ENCODE results near the gene FAM184B.

Gene FAM184B

DNA sequence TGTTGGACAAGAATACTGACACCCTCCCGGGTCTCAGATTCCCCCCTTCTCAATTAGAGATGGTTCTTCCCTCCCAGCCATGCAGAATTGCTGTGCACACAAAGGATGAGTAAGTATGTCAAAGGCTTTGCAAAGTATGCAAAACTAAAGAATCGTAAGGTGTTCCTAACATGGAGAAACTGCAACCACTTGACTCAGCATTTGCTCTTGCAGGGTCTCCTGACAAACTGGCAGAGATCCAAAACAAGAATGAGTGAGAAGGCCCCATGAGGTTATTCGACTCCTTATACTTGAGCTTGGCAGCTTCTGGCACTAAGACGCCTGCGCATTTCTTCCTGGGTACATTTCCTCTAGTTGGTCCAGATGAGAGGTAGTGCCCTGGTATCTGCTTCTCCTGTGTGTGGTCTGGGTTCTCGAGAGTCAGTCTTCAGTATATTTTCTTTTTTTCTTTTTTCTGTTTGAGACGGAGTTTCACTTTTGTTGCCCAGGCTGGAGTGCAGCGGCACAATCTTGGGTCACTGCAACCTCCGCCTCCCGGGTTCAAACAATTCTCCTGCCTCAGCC lies 8.2 kb downstream of the FAM184B start:
- no peak for DNase-seq (ENCODE audit: low spot score)

DNA sequence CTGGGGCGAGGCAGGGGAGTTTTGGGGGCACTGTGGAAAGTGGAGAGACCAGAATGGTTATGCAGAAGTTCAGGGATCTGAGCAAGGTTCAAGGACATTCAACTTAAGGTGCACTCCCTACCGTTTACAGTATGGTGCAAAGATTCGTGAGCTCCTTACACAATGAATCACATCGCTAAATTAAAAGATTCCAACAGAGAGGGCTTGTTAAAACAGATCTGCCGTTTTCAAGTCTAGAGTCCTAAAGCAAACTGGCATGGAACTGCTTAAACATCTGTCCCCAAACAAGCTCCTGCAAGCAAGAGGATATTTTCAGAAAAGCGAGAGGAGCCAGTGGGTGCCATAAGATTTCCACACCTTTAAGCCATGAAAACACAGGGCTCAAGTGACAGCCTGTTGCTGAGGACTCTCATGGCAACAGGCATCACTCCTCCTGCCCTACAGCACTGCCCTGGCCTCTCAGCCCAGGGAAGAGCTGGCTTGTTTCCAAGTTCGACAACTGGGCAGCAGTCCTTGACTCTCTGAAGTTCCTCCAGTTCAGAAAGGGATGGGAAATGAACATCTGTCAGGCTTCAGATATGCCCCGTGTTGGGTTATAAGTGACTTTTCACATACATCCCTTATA lies 10.0 kb downstream of the FAM184B start:
- no peak for DNase-seq (ENCODE audit: low spot score)

DNA sequence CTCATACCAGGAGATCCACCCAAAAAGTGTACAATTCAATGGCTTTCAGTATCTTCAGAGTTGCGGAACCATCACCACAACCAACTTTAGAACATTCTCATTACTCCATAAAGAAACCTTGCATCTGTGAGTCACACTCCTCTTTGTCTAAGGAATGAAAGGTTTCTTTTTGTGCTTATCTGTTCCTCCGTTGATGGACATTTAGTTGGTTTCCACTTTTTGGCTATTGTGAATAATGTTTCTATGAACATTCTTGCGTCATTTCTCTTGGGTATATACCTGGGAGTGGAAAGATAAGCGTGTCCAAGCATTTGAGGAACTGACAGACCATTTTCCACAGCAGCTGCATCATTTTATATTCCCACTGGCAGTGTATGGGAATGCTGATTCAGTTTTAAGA lies 10.6 kb downstream of the FAM184B start:
- DNase-seq (ENCODE audit: low spot score) = no peak

DNA sequence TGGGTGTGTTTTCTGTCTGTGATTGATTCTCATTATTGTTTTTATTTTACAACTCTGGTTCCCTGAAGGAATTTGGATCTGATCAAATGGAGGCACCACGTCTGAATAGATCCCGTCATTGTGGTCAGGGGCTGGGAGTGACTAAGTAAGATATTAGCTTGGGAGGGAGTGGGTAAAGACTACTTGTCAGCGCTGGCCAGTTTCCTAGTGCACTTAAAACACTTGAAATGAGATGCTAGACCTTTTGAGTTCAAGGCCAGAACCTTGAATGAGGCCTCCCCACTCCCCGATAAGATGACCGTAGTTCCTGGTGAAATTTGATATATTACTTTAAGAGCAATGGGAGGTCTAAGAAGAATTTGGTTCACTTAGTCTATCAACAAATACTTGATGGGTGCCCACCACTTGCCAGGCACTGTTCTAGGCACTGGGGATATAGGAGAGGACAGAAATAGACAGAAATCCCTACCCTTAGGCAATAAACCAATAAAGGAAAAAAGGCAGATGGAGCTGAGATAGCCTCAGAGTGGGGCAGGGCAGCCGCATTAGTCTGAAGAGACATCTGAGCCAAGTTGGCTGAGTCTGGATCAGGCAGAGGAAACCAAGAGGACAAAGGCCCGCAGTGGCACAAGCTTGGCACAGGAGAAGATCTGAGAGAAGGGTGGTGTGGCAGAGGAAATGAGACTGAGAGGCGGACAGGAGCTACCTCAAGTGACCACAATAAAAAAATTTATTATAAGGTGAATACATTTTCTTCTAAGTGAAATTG lies 11.8 kb downstream of the FAM184B start:
- no peak for DNase-seq (ENCODE audit: low spot score)

DNA sequence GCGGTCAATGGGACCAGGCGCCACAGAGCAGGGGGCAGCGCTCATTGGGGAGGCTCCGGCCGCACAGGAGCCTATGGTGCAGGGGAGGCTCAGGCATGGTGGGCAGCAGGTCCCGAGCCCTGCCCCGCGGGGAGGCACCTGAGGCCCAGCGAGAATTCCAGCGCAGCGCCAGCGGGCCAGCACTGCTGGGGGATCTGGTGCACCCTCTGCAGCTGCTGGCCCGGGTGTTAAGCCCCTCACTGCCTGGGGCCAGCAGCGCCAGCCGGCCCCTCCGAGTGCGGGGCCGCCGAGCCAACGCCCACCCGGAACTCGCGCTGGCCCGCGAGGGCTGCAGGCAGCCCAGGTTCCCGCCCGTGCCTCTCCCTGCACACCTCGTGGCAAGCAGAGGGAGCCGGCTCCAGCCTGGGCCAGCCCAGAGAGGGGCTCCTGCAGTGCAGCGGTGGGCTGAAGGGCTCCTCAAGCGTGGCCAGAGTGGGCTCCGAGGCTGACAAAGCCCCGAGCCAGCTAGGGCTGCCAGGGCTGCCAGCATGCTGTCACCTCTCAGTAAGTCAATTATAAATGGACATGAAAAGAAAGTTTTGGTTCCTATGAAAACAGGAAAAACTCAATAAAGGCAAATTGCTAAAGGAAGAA lies 14.5 kb downstream of the FAM184B start:
- DNase-seq (ENCODE audit: low spot score) = no peak

DNA sequence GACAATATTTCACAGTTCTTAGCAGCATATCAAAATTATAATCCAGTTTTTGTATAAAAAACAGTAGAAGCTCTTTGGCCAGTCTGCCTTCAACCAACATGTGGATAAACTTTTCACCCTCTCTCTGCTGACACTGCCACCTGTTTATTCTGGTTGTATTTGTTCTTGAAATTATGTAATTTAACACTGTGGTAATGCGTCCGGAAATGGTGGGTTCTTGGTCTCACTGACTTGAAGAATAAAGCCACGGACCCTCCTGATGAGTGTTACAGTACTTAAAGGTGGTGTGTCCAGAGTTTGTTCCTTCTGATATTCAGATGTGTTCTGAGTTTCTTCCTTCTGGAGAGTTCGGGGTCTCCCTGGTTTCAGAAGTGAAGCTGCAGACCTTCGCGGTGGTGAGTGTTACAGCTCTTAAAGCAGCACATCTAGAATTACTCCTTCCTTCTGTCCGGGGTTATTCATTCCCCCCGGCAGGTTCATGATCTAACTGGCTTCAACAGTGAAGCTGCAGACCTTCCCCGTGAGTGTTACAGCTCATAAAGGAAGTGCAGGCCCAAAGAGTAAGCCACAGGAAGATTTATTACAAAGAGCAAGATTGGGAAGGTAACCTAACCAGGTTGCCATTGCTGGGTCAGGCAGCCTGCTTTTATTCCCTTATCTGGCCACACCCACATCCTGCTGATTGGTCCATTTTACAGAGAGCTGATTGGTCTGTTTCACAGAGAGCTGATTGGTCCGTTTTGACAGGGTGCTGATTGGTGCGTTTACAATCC lies 15.7 kb downstream of the FAM184B start:
- DNase-seq (ENCODE audit: low spot score) = no peak

DNA sequence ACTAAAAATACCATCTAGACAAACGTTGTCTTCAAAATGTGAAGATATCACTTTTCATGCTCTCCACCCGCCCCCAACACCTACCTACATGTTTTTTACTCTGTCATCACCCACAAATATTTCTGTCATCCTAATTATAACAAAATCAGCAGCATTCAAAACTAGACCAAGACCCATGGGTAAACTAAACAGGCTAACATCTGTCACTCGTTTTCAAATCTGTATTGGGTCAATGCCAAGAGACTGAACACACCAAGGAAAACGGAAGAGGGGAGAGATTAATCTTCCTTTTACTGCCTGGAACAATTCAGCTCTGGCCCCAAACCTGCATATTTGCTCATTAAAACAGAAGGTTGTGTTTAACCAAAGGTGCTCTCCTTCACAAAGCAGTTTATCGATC lies 17.5 kb downstream of the FAM184B start:
- DNase-seq (ENCODE audit: low spot score) = no peak

DNA sequence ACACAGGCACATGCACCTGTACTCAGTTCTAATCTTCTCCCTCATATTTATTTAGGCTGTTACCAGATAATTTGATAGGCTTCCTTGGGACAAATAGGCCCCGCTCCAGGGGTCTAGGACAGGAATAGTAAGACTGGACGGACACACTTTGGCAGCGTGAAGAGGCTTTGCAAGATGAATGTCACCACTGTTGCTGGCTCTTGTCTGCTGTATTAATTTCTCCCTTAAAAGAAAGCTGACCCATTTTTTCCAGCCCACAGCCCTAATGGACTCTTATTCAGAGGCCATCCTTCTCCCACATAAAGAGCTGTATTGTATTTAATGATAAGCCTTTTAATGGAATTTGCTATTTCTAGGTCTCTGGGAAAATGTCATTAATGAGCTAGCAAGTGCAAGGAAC lies 18.0 kb downstream of the FAM184B start:
- DNase-seq (ENCODE audit: low spot score) = no peak

DNA sequence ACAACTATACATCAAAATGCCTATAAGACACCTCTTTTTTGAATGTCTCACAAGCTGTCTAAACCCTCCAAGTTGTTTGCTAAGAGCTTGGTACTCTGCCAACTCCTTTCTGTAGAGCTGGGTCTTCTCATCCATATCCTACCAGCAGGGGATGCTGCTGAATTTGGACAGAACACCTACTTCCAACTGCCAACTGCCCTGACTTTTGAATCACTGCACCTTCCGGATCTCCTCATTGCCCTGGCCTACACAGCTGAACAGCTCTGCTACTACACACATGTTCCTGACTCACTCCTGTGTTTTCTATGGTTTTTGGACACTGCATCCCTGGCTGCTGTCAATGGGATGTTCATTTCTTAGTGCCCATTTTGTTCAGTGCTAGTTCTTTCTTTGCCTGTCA lies 18.7 kb downstream of the FAM184B start:
- DNase-seq (ENCODE audit: low spot score) = no peak

DNA sequence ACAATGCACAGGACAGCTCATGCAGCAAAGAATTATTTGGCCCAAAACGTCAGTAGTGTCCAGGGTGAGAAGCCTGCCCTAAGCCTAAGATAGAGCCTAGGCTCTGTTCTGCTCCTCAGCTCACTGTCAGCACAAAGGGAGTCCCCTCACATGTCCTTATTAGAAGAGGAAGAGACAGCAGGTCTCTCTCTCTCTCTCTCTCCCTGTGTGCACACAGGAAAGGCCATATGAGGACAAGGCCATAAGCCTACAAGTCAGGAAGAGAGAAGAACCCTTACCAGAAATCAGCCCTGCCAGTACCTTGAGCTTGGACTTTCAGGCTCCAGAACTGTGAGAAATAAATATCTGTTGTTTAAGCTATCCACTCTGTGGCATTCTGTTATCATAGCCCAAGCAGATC lies 20.4 kb downstream of the FAM184B start:
- DNase-seq (ENCODE audit: low spot score) = no peak

DNA sequence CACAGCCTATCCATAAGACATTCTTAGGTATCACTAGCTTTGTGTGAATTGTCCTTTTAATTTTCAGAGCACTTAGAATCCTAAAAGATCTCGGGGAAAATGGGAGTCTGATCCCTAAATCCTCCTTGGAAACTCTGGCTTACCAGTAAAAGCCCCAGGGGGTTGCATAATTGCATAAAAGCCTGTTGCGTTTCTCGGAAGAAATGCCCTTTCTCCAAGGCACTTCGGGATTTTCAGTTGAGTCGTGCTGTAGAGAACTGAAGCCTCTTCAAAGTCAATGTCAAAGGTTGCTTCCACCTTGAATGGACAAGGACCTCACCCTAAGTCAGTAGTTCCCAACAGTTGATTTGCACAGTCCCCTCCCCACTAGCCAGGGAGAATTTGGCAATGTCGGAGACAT lies 20.8 kb downstream of the FAM184B start:
- DNase-seq (ENCODE audit: low spot score) = no peak

DNA sequence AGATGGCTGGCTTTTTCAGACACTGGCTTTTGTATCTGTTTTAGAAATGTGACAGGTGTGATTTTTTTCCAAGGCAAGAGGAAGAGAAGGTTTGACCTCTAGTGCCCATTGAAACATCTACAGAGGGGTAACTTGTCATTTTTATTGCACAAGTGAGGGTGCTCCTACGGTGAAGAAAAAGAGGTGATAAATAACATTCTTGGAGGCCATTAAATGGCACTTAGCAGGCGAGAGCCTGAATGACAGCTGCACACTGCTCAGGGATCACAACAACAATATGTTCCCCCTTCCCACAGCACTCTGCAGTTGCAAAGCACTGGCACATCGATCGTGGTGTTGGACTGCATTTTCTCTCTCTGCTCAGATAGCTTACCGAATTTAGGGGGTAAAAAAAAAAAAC lies 22.9 kb downstream of the FAM184B start:
- no peak for DNase-seq (ENCODE audit: low spot score)

DNA sequence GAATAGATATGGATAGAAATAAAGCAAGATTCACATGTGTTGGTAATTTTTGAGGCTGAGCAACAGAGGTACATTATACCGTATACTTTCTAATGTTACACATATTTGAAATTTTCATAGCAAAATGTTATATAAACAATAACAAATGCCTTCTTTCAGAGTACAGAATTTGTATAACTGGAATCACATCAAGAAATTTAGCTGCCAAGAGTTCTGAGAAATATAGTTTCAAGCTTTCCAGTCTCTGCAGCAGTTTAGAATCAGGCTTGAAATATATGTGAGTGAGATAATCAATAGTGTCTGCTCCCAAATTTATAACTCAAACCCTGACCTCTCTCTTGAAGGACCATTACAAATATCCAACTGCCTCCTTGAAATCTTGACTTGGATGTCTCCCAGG lies 23.8 kb downstream of the FAM184B start:
- DNase-seq (ENCODE audit: low spot score) = no peak

DNA sequence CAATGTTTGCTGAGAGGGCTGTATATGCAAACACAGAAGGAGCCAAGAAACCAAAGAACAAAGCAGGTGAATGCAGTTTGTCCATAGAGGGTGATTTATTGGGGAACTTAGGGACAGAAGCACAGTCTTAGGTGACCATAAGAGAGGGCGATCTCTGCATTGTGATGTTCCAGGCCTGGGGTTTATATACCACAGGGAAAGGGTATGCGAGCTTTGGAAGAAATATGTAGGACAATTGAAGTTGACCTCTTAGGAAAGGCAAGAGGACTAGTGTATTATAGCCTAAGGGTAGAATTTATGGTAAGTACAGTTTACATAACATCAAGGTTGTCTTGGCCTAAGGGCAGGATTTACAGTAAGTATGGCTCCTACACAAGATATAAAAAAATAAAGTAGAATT lies 27.8 kb downstream of the FAM184B start:
- no peak for DNase-seq (ENCODE audit: low spot score)

DNA sequence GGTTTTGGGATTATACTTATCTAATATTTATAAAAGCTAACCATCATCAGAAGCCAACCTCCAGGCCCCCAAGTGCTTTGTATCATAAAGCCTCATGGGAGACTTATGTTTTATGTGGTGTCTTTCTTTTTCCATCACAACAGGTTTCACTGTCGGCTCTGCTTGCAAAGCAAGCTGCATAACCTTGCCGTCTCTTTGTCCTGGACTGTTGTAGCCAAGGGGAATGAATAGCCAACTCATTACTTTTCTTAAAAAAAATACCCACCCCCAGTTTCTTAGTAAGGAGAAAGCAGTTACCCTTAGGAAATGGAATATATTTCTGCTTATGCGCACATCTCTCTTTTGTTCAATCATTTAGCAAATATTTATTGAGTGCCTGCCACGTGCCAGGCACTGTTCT lies 40.7 kb downstream of the FAM184B start:
- no peak for DNase-seq (ENCODE audit: low spot score)

DNA sequence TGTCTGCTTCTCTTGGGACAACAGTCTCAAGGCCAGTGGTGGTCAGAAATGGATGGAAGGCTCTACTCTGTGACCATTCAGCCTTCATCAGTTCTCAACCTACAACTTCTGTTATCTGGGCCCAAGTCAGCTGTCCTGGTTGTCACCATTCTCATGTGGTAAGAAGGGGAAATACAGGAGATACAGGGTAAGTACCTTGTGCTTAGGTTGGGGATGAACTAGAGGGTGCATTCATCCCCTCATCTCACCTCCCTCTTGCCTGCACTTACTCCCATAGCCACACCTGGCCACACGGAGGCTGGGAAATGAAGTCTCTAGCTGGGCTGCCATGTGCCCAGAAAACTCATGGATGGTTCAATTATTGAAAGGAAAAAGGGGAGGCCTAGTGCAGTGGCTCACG lies 44.9 kb downstream of the FAM184B start:
- DNase-seq (ENCODE audit: low spot score) = no peak

DNA sequence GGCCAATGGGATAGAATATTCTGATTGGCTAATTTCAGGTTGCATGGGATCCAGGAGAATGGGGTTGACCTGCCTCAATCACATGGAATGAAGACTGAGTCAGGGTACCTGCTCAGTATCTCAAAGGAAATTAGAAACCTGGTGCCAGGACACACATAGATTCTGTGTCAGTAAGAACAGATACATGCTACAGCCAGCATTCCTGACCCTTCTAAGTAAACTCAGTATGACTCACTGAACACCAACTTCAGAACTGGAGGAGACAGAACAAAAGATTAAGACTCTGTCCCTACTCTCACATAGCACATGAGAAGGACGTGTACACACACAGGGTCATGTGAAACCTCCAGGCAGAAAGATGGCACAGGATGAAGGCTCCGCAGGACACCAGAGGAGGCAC lies 54.5 kb downstream of the FAM184B start:
- no peak for DNase-seq (ENCODE audit: low spot score)

DNA sequence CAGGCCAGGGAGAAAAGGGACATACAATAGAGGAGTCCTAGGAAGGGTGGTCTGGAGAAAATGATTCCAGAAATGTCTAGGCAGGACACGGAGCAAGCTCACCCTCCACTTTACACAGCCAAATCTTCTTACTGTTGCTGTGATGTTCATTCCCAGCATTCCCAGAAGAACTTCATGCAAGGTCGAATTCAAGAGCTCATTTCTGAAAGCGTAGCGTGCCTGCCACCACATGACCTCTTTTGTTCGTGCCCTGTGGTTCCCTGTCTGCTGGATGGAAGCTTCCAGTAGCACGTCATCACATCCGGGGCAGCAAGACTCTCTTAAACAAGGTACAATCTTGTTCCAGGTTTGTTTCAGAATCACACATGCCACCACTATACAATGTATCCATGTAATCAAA lies 57.8 kb downstream of the FAM184B start:
- no peak for DNase-seq (ENCODE audit: low spot score)

DNA sequence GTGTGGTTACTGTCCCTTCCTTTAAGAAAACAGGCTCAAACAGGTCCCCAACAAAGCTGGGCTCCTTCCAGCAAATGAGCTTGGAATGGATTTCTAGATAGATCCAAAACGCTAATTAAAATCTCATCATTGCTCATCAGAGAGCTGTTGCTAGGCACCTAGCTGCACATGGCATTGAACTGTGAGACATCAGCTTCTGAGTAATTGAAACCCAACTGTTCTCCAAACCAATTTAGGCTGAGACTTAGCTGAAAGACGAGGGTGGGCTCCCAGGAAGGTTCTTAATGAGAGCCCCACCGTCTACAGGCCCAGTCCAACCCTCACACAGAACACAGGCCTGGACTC lies 59.1 kb downstream of the FAM184B start:
- no peak for DNase-seq (ENCODE audit: low spot score)

DNA sequence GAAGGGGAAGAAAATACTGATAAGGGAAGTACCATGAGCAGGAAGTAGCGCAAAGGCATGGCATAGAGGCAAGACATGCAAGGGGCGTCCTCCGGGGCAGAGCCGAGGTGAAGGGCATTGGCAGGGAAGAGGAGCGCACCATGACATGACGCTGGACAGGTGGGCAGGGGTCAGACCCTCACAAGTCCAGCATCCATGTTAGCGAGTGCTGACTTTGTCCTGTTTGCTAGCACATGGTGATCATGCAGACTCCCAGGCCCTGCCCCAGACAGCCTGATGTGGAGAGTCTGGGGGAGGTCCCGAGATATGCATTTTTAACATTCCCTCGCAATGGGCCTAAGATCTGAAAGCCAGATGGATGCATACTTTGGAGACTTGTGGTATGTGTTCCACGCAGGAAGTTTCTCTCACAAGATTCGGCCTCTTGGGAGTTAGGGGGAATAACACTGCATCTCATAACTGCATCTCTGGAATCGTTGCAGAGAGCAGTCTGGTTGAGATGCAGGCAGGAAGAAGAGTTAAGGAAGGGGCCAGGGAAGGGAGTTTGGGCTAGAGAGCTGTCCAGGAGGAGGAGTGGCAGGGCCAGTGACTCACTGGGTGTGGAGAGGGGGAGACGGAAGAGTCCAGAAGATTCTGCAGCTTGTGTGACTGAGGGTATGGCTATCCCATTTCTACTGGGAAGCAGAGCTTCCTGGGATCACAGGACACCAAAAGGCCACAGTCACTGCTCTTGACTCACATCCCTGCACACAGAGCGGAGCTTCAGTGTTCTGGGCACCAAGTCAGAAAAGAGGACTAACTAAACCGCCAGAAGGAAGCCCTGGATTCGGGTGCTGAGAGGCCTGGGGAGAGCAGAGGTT lies 59.7 kb downstream of the FAM184B start:
- no peak for DNase-seq (ENCODE audit: low spot score)

DNA sequence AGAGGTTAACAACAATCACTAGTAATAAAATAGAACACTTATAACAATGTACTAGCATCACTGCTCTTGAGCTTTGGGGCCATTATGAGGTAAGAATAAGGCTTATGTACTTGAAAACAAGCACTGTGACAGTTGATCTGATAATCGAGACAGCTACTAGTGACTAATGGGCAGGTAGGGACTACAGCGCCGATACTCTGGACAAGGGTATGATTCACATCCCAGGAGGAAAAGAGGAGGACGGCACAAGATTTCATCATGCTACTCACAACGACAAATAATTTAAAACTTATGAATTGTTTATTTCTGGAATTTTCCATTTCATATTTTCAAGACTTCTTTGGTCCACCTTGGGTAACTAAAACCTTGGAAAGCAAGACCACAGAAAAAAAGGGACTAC lies 62.3 kb downstream of the FAM184B start:
- DNase-seq (ENCODE audit: low spot score) = no peak

DNA sequence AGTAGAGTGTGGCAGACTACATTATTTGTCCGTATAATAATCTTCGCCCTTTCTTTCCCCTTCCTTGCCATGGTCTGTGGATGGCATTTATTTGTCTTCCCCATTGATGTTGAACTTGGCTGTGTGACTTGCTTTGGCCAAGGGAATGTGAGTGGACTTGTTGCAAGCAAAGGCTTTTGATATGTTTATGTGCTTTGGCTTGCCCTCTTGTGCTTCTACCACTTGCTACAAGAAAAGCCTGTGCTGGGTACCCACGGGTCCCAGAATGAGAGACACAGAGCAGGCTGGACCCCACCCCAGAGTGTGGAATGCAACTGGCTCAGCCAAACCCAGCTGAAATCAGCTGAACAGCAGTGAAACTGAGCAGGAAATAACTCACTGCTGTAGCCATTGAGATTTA lies 63.0 kb downstream of the FAM184B start:
- no peak for DNase-seq (ENCODE audit: low spot score)

Measured in globus pallidus (tissue), 1 donor.